B cell (primary cell): Measurements from ENCODE around the gene IGSF22. TPM values are rescaled to one million over a fixed set of nuclear protein-coding genes. Genes with fewer than 3 reads are reported as not detected.

Source experiments
- ATAC-seq: fragments of 200-7000 bp; cut with Tn5 transposase; one replicate; pipeline ENCODE4 v1.10.0; 2021; ENCODE audit warnings: low read depth, mild to moderate bottlenecking, moderate number of reproducible peaks, moderate library complexity
- CTCF ChIA-PET: fragments of 350-600 bp; sonication (Branson Sonifier 250); formaldehyde crosslinking; loops from one replicate; lab custom pipeline; 2021; ENCODE audit warnings: antibody characterized with exemption, inconsistent platforms; lab: Charles Lee
- POLR2A ChIA-PET: fragments of 350-600 bp; sonication (Branson Sonifier 250); formaldehyde crosslinking; loops from one replicate; lab custom pipeline; 2021; ENCODE audit warnings: antibody characterized with exemption; lab: Charles Lee
- DNase-seq: peaks from one replicate; pipeline ENCODE4 v3.0.0; 2013
- H2AFZ ChIP-seq: 2 replicates; pipeline ENCODE4 v1.6.1; 2012; ENCODE audit warnings: mild to moderate bottlenecking, low read depth, low read length; ENCODE audit not compliant: insufficient read depth, poor library complexity, severe bottlenecking
- H3K27ac ChIP-seq, 2 donors: 1 replicate in 1 of 2; 2 replicates in 1 of 2; pipeline ENCODE4 v1.5.1; 2012 to 2013; ENCODE audit warnings: low read length in 2 of 2, mild to moderate bottlenecking in 2 of 2, moderate library complexity in 1 of 2
- H3K27me3 ChIP-seq, 4 experiments: fragments of 200-600 bp in 1 of 4; sonication (generic) in 1 of 4; replicated peaks in 1 of 4; 1 replicate in 2 of 4; 2 replicates in 2 of 4; pipeline versions ENCODE4 v1.6.1 to v1.7.0; 2013 to 2016; ENCODE audit warnings: low read length in 3 of 4, mild to moderate bottlenecking in 2 of 4, mixed read lengths in 1 of 4, moderate library complexity in 1 of 4; ENCODE audit not compliant: insufficient read depth in 4 of 4, control insufficient read depth in 3 of 4; ENCODE audit errors: control extremely low read depth in 1 of 4
- H3K36me3 ChIP-seq, 2 experiments: replicated peaks in 1 of 2; 1 replicate in 1 of 2; 2 replicates in 1 of 2; pipeline versions ENCODE4 v1.6.1 to v1.7.1; 2013; ENCODE audit warnings: low read length in 1 of 2; ENCODE audit not compliant: insufficient read depth in 2 of 2, control insufficient read depth in 1 of 2; ENCODE audit errors: control extremely low read depth in 1 of 2, extremely low read depth in 1 of 2
- H3K4me1 ChIP-seq, 2 donors: fragments of 200-600 bp in 1 of 2; sonication (generic) in 1 of 2; 1 replicate in 1 of 2; 2 replicates in 1 of 2; pipeline versions ENCODE4 v1.5.1 to v1.6.1; 2013 to 2017; ENCODE audit warnings: low read length in 2 of 2; ENCODE audit not compliant: control insufficient read depth in 2 of 2, insufficient read depth in 2 of 2
- H3K4me2 ChIP-seq: replicated peaks from 2 replicates; pipeline ENCODE3; 2012; ENCODE audit warnings: mild to moderate bottlenecking, low read depth, low read length; ENCODE audit not compliant: poor library complexity, severe bottlenecking
- H3K4me3 ChIP-seq, 5 experiments: fragments of 200-600 bp in 1 of 5; sonication (generic) in 1 of 5; 1 replicate in 3 of 5; 2 replicates in 2 of 5; pipeline versions ENCODE4 v1.5.1 to v1.7.0; 2011 to 2016; ENCODE audit warnings: low read length in 4 of 5, mild to moderate bottlenecking in 4 of 5, low read depth in 2 of 5, control low read depth in 1 of 5, moderate library complexity in 1 of 5; ENCODE audit not compliant: insufficient read depth in 1 of 5; ENCODE audit errors: control extremely low read depth in 1 of 5, extremely low read depth in 1 of 5
- H3K79me2 ChIP-seq: fragments of 200-600 bp; sonication (generic); one replicate; pipeline ENCODE4 v1.6.0; 2016; ENCODE audit warnings: low read length; ENCODE audit not compliant: control insufficient read depth, insufficient read depth
- H3K9ac ChIP-seq: fragments of 200-600 bp; sonication (generic); 2 replicates; pipeline ENCODE4 v1.6.1; 2017; ENCODE audit warnings: mild to moderate bottlenecking, low read length, moderate library complexity
- H3K9me3 ChIP-seq, 3 donors: one replicate each; pipeline versions ENCODE4 v1.6.1 to v1.7.1; 2013; ENCODE audit warnings: low read length in 2 of 3; ENCODE audit not compliant: control insufficient read depth in 2 of 3, insufficient read depth in 1 of 3; ENCODE audit errors: control extremely low read depth in 1 of 3
- H4K20me1 ChIP-seq: 2 replicates; pipeline ENCODE4 v1.6.0; 2012; ENCODE audit warnings: mild to moderate bottlenecking, low read length; ENCODE audit not compliant: insufficient read depth, control insufficient read depth, poor library complexity, severe bottlenecking
- H3K27ac Mint-ChIP-seq: one replicate; pipeline ENCODE4 v1.8.0; 2021; ENCODE audit warnings: mixed read lengths
- H3K27me3 Mint-ChIP-seq: one replicate; pipeline ENCODE4 v1.8.0; 2021; ENCODE audit warnings: mixed read lengths
- H3K4me1 Mint-ChIP-seq: one replicate; pipeline ENCODE4 v1.8.0; 2021; ENCODE audit warnings: mixed read lengths
- H3K4me3 Mint-ChIP-seq: one replicate; pipeline ENCODE4 v1.8.0; 2021; ENCODE audit warnings: mixed read lengths
- H3K9me3 Mint-ChIP-seq: one replicate; pipeline ENCODE4 v1.8.0; 2022; ENCODE audit warnings: mixed read lengths; ENCODE audit not compliant: insufficient read depth
- CTCF ChIP-seq: fragments of 200-600 bp; IDR thresholded peaks from one replicate; pipeline ENCODE4 v1.8.0; 2022; ENCODE audit warnings: antibody characterized with exemption, mild to moderate bottlenecking
- EZH2 ChIP-seq: IDR thresholded peaks from 2 replicates; pipeline ENCODE4 v1.6.1; 2012; ENCODE audit warnings: borderline replicate concordance, low read depth, mild to moderate bottlenecking, moderate library complexity, low read length; ENCODE audit not compliant: insufficient read depth, poor library complexity, severe bottlenecking
- WGBS: methylation state at CpG from one replicate; pipeline ENCODE4 v1.1.5; 2013; ENCODE audit warnings: missing lambda C conversion rate; ENCODE audit not compliant: insufficient coverage; 5-methylcytosine and 5-hydroxymethylcytosine counted together
- intact Hi-C: fragments of 100-400 bp; cut with micrococcal nuclease; formaldehyde crosslinking; loops from one replicate; pipeline ENCODE4 v1.10.0; 2022
- polyA plus RNA-seq: library from polyadenylated mRNA; depleted of rRNA; stranded (reverse); fragments of >200 nt; gene quantifications from 2 replicates; pipeline ENCODE4 v1.2.3, GENCODE V29; 2012
- total RNA-seq, 2 donors: library from RNA; stranded (reverse); fragments of 120-200 nt in 1 of 2; gene quantifications; 1 replicate in 1 of 2; 2 replicates in 1 of 2; pipeline versions ENCODE4 v1.2.3 to v1.2.4, GENCODE V29; 2013 to 2022

Gene IGSF22
- total and polyA plus RNA-seq, 2 donors (not counting 1 experiment from before 2014, with no cell fraction given): 0.91 to 2.6 TPM

- CTCF ChIA-PET: no interaction called here
- TF ChIP-seq CTCF (no peak), EZH2 (no peak)
- Mint-ChIP-seq H3K27me3 (peaks cover 21% of the 10 kb centered on the region), H3K4me3 (peak overlapping the region; percentile 74), H3K4me1 (peaks cover 23% of the 10 kb centered on the region), H3K9me3 (no peaks in the 10 kb centered on the region), H3K27ac (no peak overlapping the region)
- no peaks in the 10 kb centered on the region for H3K79me2 ChIP-seq
- ATAC-seq (no peak), DNase-seq (no peak)
- no peak overlapping the region for H3K27ac ChIP-seq
- H3K9ac ChIP-seq: no peak overlapping the region
- POLR2A ChIA-PET: no interaction called here
- H2AFZ ChIP-seq: no peak overlapping the region
- H3K27me3 ChIP-seq: peaks cover 0 to 17% (median 0%) of the 10 kb centered on the region in 4 experiments
- H3K4me2 ChIP-seq: no peak overlapping the region
- 43% methylated on average over 1 of the region's 1 CpG for WGBS
- no peaks in the 10 kb centered on the region for H4K20me1 ChIP-seq
- no peaks in the 10 kb centered on the region for H3K9me3 ChIP-seq
- H3K36me3 ChIP-seq: no peaks in the 10 kb centered on the region
- H3K4me3 ChIP-seq: no peak overlapping the region
- H3K4me1 ChIP-seq: peaks cover 16 to 19% of the 10 kb centered on the region in 2 donors
- intact Hi-C loops: no loop called here
Measured at GRCh38 chr11:18700375-18700774, 25.6 kb downstream of the IGSF22 start.

- Histone ChIP-seq H3K9me3 (no peaks in the 10 kb centered on the region), H3K79me2 (no peaks in the 10 kb centered on the region), H3K4me3 (no peak overlapping the region), H3K9ac (no peak overlapping the region), H3K27ac (no peak overlapping the region), H3K27me3 (peaks cover 0 to 17% (median 0%) of the 10 kb centered on the region in 4 experiments), H3K4me1 (peaks cover 13 to 17% of the 10 kb centered on the region in 2 donors), H4K20me1 (no peaks in the 10 kb centered on the region), H3K4me2 (peak overlapping the region; percentile 96), H3K36me3 (no peaks in the 10 kb centered on the region), H2AFZ (no peak overlapping the region)
- no peak overlapping the region for H3K27ac Mint-ChIP-seq
- ChIA-PET POLR2A (no interaction called here), CTCF (no interaction called here)
- WGBS: 59% methylated on average over 3 of the region's 3 CpGs
- no peak for TF ChIP-seq CTCF
- no peak for TF ChIP-seq EZH2
- no peak for ATAC-seq
- no peaks in the 10 kb centered on the region for H3K9me3 Mint-ChIP-seq
- intact Hi-C loops: loop anchor here (2.0 to 5.0 kb wide), 4 partner anchors 111 to 687 kb away; partner anchors contain the start of genes E2F8, SERGEF, TSG101 and UEVLD
- peaks cover 18% of the 10 kb centered on the region for H3K27me3 Mint-ChIP-seq
- no peak for DNase-seq
- H3K4me3 Mint-ChIP-seq: peak overlapping the region; percentile 74
- peaks cover 19% of the 10 kb centered on the region for H3K4me1 Mint-ChIP-seq
Measured at GRCh38 chr11:18699848-18700261, 26.1 kb downstream of the IGSF22 start.
